ENCODE data around the gene SPINT1.

GRCh38 chr15:40826423-40827075, 17.3 kb upstream of the SPINT1 start:
- TF ChIP-seq CTCF (conservative IDR thresholded peaks at IDR 0.05 in 1 of 2, IDR thresholded peaks at IDR 0.05 in 1 of 2; ENCODE audit: low read depth in 1 of 2, low read length in 2 of 2), result no peak
- no peak for TF ChIP-seq EZH2 (IDR thresholded peaks at IDR 0.05; ENCODE audit: low read length, missing control alignments)

Measured in fibroblast of lung (primary cell).